ENCODE measurements around the gene EXOC3L4.

Gene EXOC3L4

GRCh38 chr14:103135333-103136260 lies 41.1 kb downstream of the EXOC3L4 start:
- TF ChIP-seq POLR2AphosphoS5 (IDR thresholded peaks at IDR 0.05; ENCODE audit: low read depth, low read length): no peak
- TF ChIP-seq PAX5 (IDR thresholded peaks at IDR 0.05; ENCODE audit: insufficient read depth, low read length, severe bottlenecking): no peak
- no peak for TF ChIP-seq TAF1 (IDR thresholded peaks at IDR 0.05; ENCODE audit: low read depth, low read length)
- no peak for TF ChIP-seq POLR2A (IDR thresholded peaks at IDR 0.05; ENCODE audit: low read depth, low read length)
- TF ChIP-seq SPI1 (IDR thresholded peaks at IDR 0.05; ENCODE audit: low read depth, low read length): no peak
- no peak for TF ChIP-seq POU2F2 (IDR thresholded peaks at IDR 0.05; ENCODE audit: low read depth, low read length)
- no peak for FAIRE-seq

GRCh38 chr14:103136388-103137271 lies 42.1 kb downstream of the EXOC3L4 start:
- FAIRE-seq (no peak), DNase-seq (ENCODE audit: insufficient read length, low spot score) (no peak)
- TF ChIP-seq POU2F2 (IDR thresholded peaks at IDR 0.05; ENCODE audit: low read depth, low read length) (no peak), SPI1 (IDR thresholded peaks at IDR 0.05; ENCODE audit: low read depth, low read length) (no peak), POLR2A (IDR thresholded peaks at IDR 0.05; ENCODE audit: low read depth, low read length) (no peak), TAF1 (IDR thresholded peaks at IDR 0.05; ENCODE audit: low read depth, low read length) (no peak), POLR2AphosphoS5 (IDR thresholded peaks at IDR 0.05; ENCODE audit: low read depth, low read length) (no peak), PAX5 (IDR thresholded peaks at IDR 0.05; ENCODE audit: insufficient read depth, low read length, severe bottlenecking) (no peak)

More at GRCh38 chr14:103135333-103136260, 41.1 kb downstream of the EXOC3L4 start:
- no peak for DNase-seq (ENCODE audit: insufficient read length, low spot score)

- FAIRE-seq (no peak), DNase-seq (ENCODE audit: insufficient read length, low spot score) (no peak)
- TF ChIP-seq POU2F2 (IDR thresholded peaks at IDR 0.05; ENCODE audit: low read depth, low read length): no peak
- no peak for TF ChIP-seq PAX5 (IDR thresholded peaks at IDR 0.05; ENCODE audit: insufficient read depth, low read length, severe bottlenecking)
- TF ChIP-seq TAF1 (IDR thresholded peaks at IDR 0.05; ENCODE audit: low read depth, low read length): no peak
- TF ChIP-seq SPI1 (IDR thresholded peaks at IDR 0.05; ENCODE audit: low read depth, low read length): no peak
- no peak for TF ChIP-seq POLR2AphosphoS5 (IDR thresholded peaks at IDR 0.05; ENCODE audit: low read depth, low read length)
- TF ChIP-seq POLR2A (IDR thresholded peaks at IDR 0.05; ENCODE audit: low read depth, low read length): no peak
These were observed 43.3 kb downstream of the EXOC3L4 start for GRCh38 chr14:103137689-103138300.

- no peak for DNase-seq (ENCODE audit: insufficient read length, low spot score)
- no peak for FAIRE-seq
- TF ChIP-seq POLR2AphosphoS5 (IDR thresholded peaks at IDR 0.05; ENCODE audit: low read depth, low read length) (no peak), POLR2A (IDR thresholded peaks at IDR 0.05; ENCODE audit: low read depth, low read length) (no peak), PAX5 (IDR thresholded peaks at IDR 0.05; ENCODE audit: insufficient read depth, low read length, severe bottlenecking) (no peak), TAF1 (IDR thresholded peaks at IDR 0.05; ENCODE audit: low read depth, low read length) (no peak), POU2F2 (IDR thresholded peaks at IDR 0.05; ENCODE audit: low read depth, low read length) (no peak), SPI1 (IDR thresholded peaks at IDR 0.05; ENCODE audit: low read depth, low read length) (no peak)
These were observed 44.0 kb downstream of the EXOC3L4 start for GRCh38 chr14:103138301-103139131.

GRCh38 chr14:103139132-103140025 lies 44.9 kb downstream of the EXOC3L4 start:
- no peak for FAIRE-seq
- TF ChIP-seq SPI1 (IDR thresholded peaks at IDR 0.05; ENCODE audit: low read depth, low read length) (no peak), PAX5 (IDR thresholded peaks at IDR 0.05; ENCODE audit: insufficient read depth, low read length, severe bottlenecking) (no peak), POU2F2 (IDR thresholded peaks at IDR 0.05; ENCODE audit: low read depth, low read length) (no peak), POLR2A (IDR thresholded peaks at IDR 0.05; ENCODE audit: low read depth, low read length) (no peak), POLR2AphosphoS5 (IDR thresholded peaks at IDR 0.05; ENCODE audit: low read depth, low read length) (no peak), TAF1 (IDR thresholded peaks at IDR 0.05; ENCODE audit: low read depth, low read length) (no peak)
- no peak for DNase-seq (ENCODE audit: insufficient read length, low spot score)

GRCh38 chr14:103140316-103141109 lies 46.0 kb downstream of the EXOC3L4 start:
- 0 out of 2 replicates have a peak, but pooled peaks have one; percentile 38 for TF ChIP-seq POLR2AphosphoS5 (IDR thresholded peaks at IDR 0.05; ENCODE audit: low read depth, low read length)
- no peak for TF ChIP-seq POLR2A (IDR thresholded peaks at IDR 0.05; ENCODE audit: low read depth, low read length)
- peak; percentile 88 for TF ChIP-seq PAX5 (IDR thresholded peaks at IDR 0.05; ENCODE audit: insufficient read depth, low read length, severe bottlenecking)
- DNase-seq (ENCODE audit: insufficient read length, low spot score) (no peak), FAIRE-seq (peak; percentile 96)
